ENCODE measurements around the gene IRX5.

Gene IRX5

DNA sequence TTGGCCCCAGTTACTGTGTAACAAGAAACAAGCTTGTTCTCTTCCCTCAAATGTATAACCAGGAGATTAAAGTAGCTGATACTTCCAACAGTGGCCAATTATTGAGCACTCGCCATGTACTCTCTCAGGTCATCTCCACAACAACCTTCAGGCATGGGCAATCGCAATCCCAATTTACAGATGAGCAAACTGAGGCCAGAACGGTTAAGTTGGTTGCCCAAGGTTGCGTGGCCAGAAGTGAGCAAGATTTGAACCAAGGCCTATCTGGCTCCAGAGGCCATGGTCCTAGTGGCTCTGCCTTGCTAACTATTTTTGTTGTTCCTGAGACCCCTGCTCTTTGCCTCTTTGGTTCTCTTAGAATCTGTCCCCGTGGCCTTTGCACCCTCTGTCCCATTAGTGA lies 33.6 kb downstream of the IRX5 start:
- in situ Hi-C loops (cut with MboI; ENCODE audit: low sequenced_read_pairs, unreplicated experiment): loop anchor here (25.0 kb wide), 1 partner anchor 1402 kb away; no protein-coding TSS in a partner anchor
- no peak for TF ChIP-seq CTCF (IDR thresholded peaks at IDR 0.05; ENCODE audit: borderline replicate concordance, control extremely low read depth, extremely low read depth, insufficient read depth, missing control alignments)
- DNase-seq (ENCODE audit: low spot score): no peak

DNA sequence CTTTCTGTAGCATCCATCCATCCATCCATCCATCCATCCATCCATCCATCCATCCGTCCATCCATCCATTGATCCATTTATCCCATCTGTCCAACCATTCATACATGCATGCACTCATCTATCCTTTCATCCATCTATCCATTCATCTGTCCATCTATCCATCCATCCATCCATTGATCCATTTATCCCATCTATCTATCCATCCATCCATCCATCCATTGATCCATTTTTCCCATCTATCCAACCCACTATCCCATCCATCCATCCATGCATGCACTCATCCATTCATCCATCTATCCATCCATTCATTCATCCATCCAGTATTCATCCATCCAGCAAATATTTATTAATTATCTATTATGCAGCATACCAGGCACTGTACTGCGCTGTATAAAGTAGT lies 34.8 kb downstream of the IRX5 start:
- DNase-seq (ENCODE audit: low spot score): no peak
- in situ Hi-C loops (cut with MboI; ENCODE audit: low sequenced_read_pairs, unreplicated experiment): loop anchor here (25.0 kb wide), 1 partner anchor 1403 kb away; no protein-coding TSS in a partner anchor
- no peak for TF ChIP-seq CTCF (IDR thresholded peaks at IDR 0.05; ENCODE audit: borderline replicate concordance, control extremely low read depth, extremely low read depth, insufficient read depth, missing control alignments)

DNA sequence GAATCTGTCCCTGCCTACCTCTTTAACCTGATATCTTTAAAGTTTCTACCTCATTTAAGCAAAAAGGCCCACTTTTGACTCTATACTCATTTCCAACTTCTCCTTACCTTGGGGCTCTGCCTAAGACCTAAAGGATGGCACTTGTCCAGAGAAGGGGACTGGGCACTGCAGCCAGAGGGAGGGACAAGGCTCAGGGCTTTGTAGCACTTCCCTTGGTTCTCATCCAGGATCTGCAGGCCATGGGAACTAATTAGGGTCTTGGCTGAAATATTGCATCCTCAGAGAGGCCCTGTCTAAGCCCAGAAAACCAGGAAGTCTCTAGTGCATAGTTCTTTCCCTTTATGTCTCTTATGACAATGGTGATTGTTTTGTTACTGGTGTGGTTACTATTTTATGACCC lies 37.3 kb downstream of the IRX5 start:
- no peak for TF ChIP-seq CTCF (IDR thresholded peaks at IDR 0.05; ENCODE audit: borderline replicate concordance, control extremely low read depth, extremely low read depth, insufficient read depth, missing control alignments)
- no peak for DNase-seq (ENCODE audit: low spot score)
- in situ Hi-C loops (cut with MboI; ENCODE audit: low sequenced_read_pairs, unreplicated experiment): loop anchor here (25.0 kb wide), 1 partner anchor 1406 kb away; no protein-coding TSS in a partner anchor

GRCh38 chr16:54968784-54969183 lies 38.1 kb downstream of the IRX5 start:
- TF ChIP-seq CTCF (IDR thresholded peaks at IDR 0.05; ENCODE audit: borderline replicate concordance, control extremely low read depth, extremely low read depth, insufficient read depth, missing control alignments): no peak
- in situ Hi-C loops (cut with MboI; ENCODE audit: low sequenced_read_pairs, unreplicated experiment): loop anchor here (25.0 kb wide), 1 partner anchor 1406 kb away; no protein-coding TSS in a partner anchor
- no peak for DNase-seq (ENCODE audit: low spot score)

DNA sequence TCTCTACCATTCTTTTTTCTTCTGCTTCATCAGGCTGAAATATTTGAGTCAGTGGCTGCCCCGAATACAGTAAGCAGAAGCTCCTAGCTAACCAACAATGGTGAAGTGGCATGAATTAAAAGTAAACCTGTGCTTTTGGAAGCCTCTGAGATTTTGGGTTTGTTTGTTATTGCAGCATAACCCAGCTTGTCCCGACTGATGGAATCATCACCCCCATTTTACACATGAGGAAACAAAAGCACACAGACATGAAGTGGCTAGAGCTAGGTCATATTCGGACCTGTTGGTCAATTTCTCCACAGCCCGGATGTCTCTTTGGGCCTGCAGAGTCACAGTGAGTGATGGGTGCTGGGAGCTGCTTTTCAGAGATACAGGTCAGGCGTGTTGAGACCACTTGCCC lies 39.4 kb downstream of the IRX5 start:
- DNase-seq (ENCODE audit: low spot score): no peak
- in situ Hi-C loops (cut with MboI; ENCODE audit: low sequenced_read_pairs, unreplicated experiment): loop anchor here (25.0 kb wide), 1 partner anchor 1408 kb away; no protein-coding TSS in a partner anchor
- no peak for TF ChIP-seq CTCF (IDR thresholded peaks at IDR 0.05; ENCODE audit: borderline replicate concordance, control extremely low read depth, extremely low read depth, insufficient read depth, missing control alignments)

GRCh38 chr16:54974367-54974766 lies 43.7 kb downstream of the IRX5 start:
- in situ Hi-C loops (cut with MboI; ENCODE audit: low sequenced_read_pairs, unreplicated experiment): loop anchor here (25.0 kb wide), 1 partner anchor 1412 kb away; no protein-coding TSS in a partner anchor
- no peak for DNase-seq (ENCODE audit: low spot score)
- no peak for TF ChIP-seq CTCF (IDR thresholded peaks at IDR 0.05; ENCODE audit: borderline replicate concordance, control extremely low read depth, extremely low read depth, insufficient read depth, missing control alignments)

Data from GM13976 (cell line).